Ammon's horn (tissue), 1 donor: ENCODE measurements around the gene ISL2.
"Not testable (repeated sequence)": the region's sequence is repeated elsewhere in the genome, so short reads cannot be mapped to it uniquely, and the experiment has no call there.

Source experiments
- DNase-seq: peaks from one replicate; pipeline ENCODE4 v3.0.0-alpha.2; 2016; ENCODE audit warnings: low spot score

Gene ISL2

GRCh38 chr15:76336254-76337058 lies at the start of gene ISL2:
TSS of gene ISL2 (plus strand) at chr15:76336773. CDS start at chr15:76336884, 111 bp downstream.
- DNase-seq: peak; percentile 75

- no peak for DNase-seq
Observed at GRCh38 chr15:76289582-76289981, 47.0 kb upstream of the ISL2 start.

- DNase-seq: no peak
Observed at GRCh38 chr15:76293361-76293760, 43.2 kb upstream of the ISL2 start.

- not testable (repeated sequence) for DNase-seq
Observed at GRCh38 chr15:76294463-76294862, 42.1 kb upstream of the ISL2 start.

- no peak for DNase-seq
Observed at GRCh38 chr15:76296849-76297248, 39.7 kb upstream of the ISL2 start.

- DNase-seq: not testable (repeated sequence)
Observed at GRCh38 chr15:76297951-76298350, 38.6 kb upstream of the ISL2 start.

- DNase-seq: no peak
Observed at GRCh38 chr15:76298986-76299385, 37.6 kb upstream of the ISL2 start.

GRCh38 chr15:76299786-76300185 lies 36.8 kb upstream of the ISL2 start:
- no peak for DNase-seq

GRCh38 chr15:76303909-76304308 lies 32.7 kb upstream of the ISL2 start:
- no peak for DNase-seq

GRCh38 chr15:76309601-76310330 lies 26.8 kb upstream of the ISL2 start:
- DNase-seq: no peak

GRCh38 chr15:76310475-76311099 lies 26.0 kb upstream of the ISL2 start:
- DNase-seq: no peak

- peak; percentile 93 for DNase-seq
Observed at GRCh38 chr15:76311100-76311953, 25.2 kb upstream of the ISL2 start, which contains the start of gene ETFA. TSS of gene ETFA (minus strand) at chr15:76311469. CDS start at chr15:76311388, 81 bp downstream.

GRCh38 chr15:76312540-76313174 lies 23.9 kb upstream of the ISL2 start:
- no peak for DNase-seq

- not testable (repeated sequence) for DNase-seq
Observed at GRCh38 chr15:76313175-76313567, 23.4 kb upstream of the ISL2 start.

GRCh38 chr15:76313731-76314130 lies 22.8 kb upstream of the ISL2 start:
- no peak for DNase-seq

GRCh38 chr15:76320012-76320411 lies 16.6 kb upstream of the ISL2 start:
- no peak for DNase-seq

- no peak for DNase-seq
Observed at GRCh38 chr15:76321171-76321570, 15.4 kb upstream of the ISL2 start.

GRCh38 chr15:76321602-76322001 lies 15.0 kb upstream of the ISL2 start:
- DNase-seq: no peak

GRCh38 chr15:76324066-76324465 lies 12.5 kb upstream of the ISL2 start:
- DNase-seq: no peak

GRCh38 chr15:76325704-76326103 lies 10.9 kb upstream of the ISL2 start:
- DNase-seq: no peak
